GM10266 (cell line): ENCODE measurements around the gene PMVK.

Source experiments
- DNase-seq: peaks from one replicate; pipeline ENCODE4 v3.0.0; 2012; ENCODE audit errors: extremely low spot score
- CTCF ChIP-seq: IDR thresholded peaks from 2 replicates; pipeline ENCODE4 v1.5.1; 2012; ENCODE audit warnings: mild to moderate bottlenecking, low read depth; ENCODE audit not compliant: control insufficient read depth, insufficient read depth; ENCODE audit errors: missing control alignments

Gene PMVK

GRCh38 chr1:154958681-154959425, 22.3 kb upstream of the PMVK start:
- DNase-seq, result no peak
- TF ChIP-seq CTCF, result no peak

GRCh38 chr1:154958036-154958435, 21.5 kb upstream of the PMVK start:
- DNase-seq, result no peak
- TF ChIP-seq CTCF, result no peak

GRCh38 chr1:154957091-154957657, 20.7 kb upstream of the PMVK start:
- no peak for DNase-seq
- TF ChIP-seq CTCF, result no peak

- no peak for DNase-seq
- TF ChIP-seq CTCF, result no peak
Measured at GRCh38 chr1:154956544-154956941, 20.0 kb upstream of the PMVK start.

- TF ChIP-seq CTCF, result peak; percentile 19
Measured at GRCh38 chr1:154955718-154956543, 19.4 kb upstream of the PMVK start, which contains the start of gene PBXIP1. TSS of gene PBXIP1 (minus strand) at chr1:154956099. CDS start at chr1:154953721, 2,378 bp downstream.

GRCh38 chr1:154955039-154955717, 18.7 kb upstream of the PMVK start:
- DNase-seq, result peak; percentile 80
- TF ChIP-seq CTCF, result no peak

More at GRCh38 chr1:154955718-154956543, 19.4 kb upstream of the PMVK start, which contains the start of gene PBXIP1:
- peak; percentile 93 for DNase-seq
